GM19438 (cell line): ENCODE data around the gene GAB3.

ENCODE experiments used
- ATAC-seq: cut with Tn5 transposase; IDR thresholded peaks from one replicate; pipeline ENCODE4 v1.9.1; 2021; ENCODE audit warnings: low read depth; ENCODE audit not compliant: unreplicated experiment

GAB3 gene

GRCh38 chrX:154750301-154751202 lies at the start of gene GAB3:
GAB3 (minus strand) TSS chrX:154751077; CDS start chrX:154751025, 52 bp downstream.
- ATAC-seq: peak; percentile 62

- no peak for ATAC-seq
Measured at GRCh38 chrX:154799556-154800348, 48.9 kb upstream of the GAB3 start.

GRCh38 chrX:154797006-154797405 lies 46.1 kb upstream of the GAB3 start:
- ATAC-seq: no peak

GRCh38 chrX:154795016-154795415 lies 44.1 kb upstream of the GAB3 start:
- no peak for ATAC-seq

- no peak for ATAC-seq
Measured at GRCh38 chrX:154793084-154793795, 42.4 kb upstream of the GAB3 start.

- ATAC-seq: no peak
Measured at GRCh38 chrX:154791939-154792338, 41.1 kb upstream of the GAB3 start.

- no peak for ATAC-seq
Measured at GRCh38 chrX:154791467-154791866, 40.6 kb upstream of the GAB3 start.

- ATAC-seq: no peak
Measured at GRCh38 chrX:154785716-154786115, 34.8 kb upstream of the GAB3 start.

GRCh38 chrX:154784149-154784995 lies 33.5 kb upstream of the GAB3 start:
- no peak for ATAC-seq

- ATAC-seq: no peak
Measured at GRCh38 chrX:154780968-154781367, 30.1 kb upstream of the GAB3 start.

- ATAC-seq: no peak
Measured at GRCh38 chrX:154779261-154779660, 28.4 kb upstream of the GAB3 start.

- no peak for ATAC-seq
Measured at GRCh38 chrX:154776753-154777152, 25.9 kb upstream of the GAB3 start.

- no peak for ATAC-seq
Measured at GRCh38 chrX:154775419-154776349, 24.8 kb upstream of the GAB3 start.

- ATAC-seq: no peak
Measured at GRCh38 chrX:154774622-154775021, 23.7 kb upstream of the GAB3 start.

- peak; percentile 75 for ATAC-seq
Measured at GRCh38 chrX:154762537-154763296, 11.8 kb upstream of the GAB3 start, which contains the start of gene DKC1. DKC1 (plus strand) TSS chrX:154762864; CDS start chrX:154762966, 102 bp downstream.

GRCh38 chrX:154761977-154762536 lies 11.2 kb upstream of the GAB3 start:
- no peak for ATAC-seq

- no peak for ATAC-seq
Measured at GRCh38 chrX:154758696-154759095, 7.8 kb upstream of the GAB3 start.
